Measurements from ENCODE around the gene NKAPD1.
"Not testable (repeated sequence)": the region's sequence is repeated elsewhere in the genome, so short reads cannot be mapped to it uniquely, and the experiment has no call there.

Gene NKAPD1, protein sequence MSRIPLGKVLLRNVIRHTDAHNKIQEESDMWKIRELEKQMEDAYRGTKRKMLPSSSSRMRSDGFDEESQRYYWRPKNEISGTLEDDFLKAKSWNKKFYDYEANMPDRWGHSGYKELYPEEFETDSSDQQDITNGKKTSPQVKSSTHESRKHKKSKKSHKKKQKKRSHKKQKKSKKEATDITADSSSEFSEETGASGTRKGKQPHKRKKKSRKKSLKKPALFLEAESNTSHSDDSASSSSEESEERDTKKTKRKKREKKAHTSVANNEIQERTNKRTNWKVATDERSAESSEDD

DNA sequence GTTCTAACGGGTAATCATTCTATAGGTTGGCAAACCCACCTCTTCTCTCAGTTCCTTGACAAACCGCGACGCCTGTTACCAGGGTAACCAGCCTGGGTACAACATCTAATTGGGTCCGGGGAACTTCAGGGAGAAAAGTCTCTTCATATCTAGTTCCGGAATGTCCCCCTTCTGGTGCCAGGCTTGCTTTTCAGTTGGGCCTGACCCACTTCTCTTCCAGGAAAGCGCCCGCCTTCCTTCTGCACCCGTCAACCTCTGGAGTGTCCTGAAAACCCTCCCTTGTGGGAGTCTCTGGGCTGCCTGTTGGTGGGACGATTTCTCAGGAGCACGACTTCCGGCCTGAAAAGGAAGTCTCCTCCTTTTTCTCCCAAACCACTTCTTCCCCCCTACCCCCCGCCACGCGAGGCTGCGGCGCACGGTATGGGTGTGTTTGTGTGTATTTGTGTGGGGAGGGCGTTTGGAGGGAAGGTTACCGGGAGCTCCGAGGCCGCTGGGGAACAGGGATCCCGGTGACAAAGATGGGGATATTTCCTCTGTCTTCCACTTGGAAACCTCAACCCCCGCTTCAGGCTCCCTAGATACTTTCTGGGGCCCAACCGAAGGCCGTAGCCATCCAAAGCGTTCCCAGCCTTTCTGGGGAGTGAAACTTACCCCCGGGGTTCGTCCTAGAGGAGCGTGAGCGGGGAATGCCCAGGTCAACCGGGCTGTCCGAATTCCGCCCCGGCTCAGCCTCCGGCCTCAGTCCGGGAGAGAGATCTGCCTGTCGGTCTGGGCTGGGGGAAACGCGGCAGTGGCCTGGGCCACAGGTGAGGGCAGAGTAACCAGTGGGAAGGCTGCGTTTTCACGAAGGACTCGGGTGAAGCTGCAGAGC is at the start of gene NKAPD1, which contains the start of gene PIH1D2:
NKAPD1 (plus strand) TSS at position 359 of the 871 bp plus-strand sequence. CDS start 1,276 bp downstream, outside the sequence.
PIH1D2 (minus strand) TSS at position 77 of the 871 bp plus-strand sequence. CDS start 843 bp downstream, outside the sequence.
- peak; percentile 86 for DNase-seq

DNA sequence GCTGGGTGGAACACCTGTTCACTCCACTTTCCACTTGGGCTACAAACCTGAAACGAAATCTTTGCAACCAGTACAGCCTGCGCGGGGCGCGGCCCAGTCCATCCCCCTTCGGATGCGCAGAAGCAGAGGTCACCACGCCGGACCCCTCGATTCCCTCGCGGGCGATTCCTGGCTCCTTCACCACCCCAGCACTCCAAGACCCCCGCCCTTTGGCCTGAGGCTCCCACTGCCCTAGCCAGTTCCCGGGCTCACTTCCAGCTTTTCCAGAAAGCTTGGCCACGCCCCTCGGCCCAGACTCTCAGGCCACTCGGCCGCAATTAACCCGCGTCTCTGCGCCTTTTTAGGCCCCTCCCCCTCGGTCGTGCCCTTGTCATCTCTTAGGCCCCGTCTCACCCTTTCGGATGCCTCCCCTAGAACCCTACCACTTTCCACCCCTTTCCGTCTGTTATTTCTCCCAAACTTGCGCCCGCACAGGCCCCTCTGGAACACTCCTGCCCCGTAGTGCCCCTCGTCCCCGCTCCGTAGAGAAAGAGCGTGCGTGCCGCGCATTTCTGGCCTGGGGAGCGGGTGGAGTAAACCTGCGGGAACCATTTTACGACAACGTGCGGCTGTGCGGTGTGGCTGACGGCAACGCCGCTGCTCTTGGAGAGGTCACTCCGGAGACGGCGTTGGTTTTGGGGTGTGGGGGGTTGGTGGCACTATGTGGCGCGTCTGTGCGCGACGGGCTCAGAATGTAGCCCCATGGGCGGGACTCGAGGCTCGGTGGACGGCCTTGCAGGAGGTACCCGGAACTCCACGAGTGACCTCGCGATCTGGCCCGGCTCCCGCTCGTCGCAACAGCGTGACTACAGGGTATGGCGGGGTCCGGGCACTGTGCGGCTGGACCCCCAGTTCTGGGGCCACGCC is 49.1 kb upstream of the NKAPD1 start, which contains the start of gene DLAT:
DLAT (plus strand) TSS at position 636 of the 906 bp plus-strand sequence; CDS start at position 701, 65 bp downstream.
- DNase-seq: peak; percentile 67

- DNase-seq: no peak
These were observed 48.4 kb upstream of the NKAPD1 start for GRCh38 chr11:112025707-112026106.

DNA sequence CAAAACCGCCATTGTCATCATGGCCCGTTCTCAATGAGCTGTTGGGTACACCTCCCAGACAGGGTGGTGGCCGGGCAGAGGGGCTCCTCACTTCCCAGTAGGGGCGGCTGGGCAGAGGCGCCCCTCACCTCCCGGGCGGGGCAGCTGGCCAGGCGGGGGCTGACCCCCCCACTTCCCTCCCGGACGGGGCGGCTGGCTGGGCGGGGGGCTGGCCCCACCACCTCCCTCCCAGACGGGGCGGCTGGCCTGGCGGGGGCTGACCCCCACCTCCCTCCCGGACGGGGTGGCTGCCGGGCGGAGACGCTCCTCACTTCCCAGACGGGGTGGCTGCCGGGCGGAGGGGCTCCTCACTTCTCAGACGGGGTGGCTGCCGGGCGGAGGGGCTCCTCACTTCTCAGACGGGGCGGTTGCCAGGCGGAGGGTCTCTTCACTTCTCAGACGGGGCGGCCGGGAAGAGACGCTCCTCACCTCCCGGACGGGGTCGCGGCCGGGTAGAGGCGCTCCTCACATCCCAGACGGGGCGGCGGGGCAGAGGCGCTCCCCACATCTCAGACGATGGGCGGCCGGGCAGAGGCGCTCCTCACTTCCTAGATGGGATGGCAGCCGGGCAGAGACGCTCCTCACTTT is 47.2 kb upstream of the NKAPD1 start:
- not testable (repeated sequence) for DNase-seq

- DNase-seq: no peak
These were observed 44.6 kb upstream of the NKAPD1 start for GRCh38 chr11:112029460-112029859.

GRCh38 chr11:112033902-112034301 is 40.2 kb upstream of the NKAPD1 start:
- no peak for DNase-seq

GRCh38 chr11:112037527-112037926 is 36.6 kb upstream of the NKAPD1 start:
- DNase-seq: no peak

DNA sequence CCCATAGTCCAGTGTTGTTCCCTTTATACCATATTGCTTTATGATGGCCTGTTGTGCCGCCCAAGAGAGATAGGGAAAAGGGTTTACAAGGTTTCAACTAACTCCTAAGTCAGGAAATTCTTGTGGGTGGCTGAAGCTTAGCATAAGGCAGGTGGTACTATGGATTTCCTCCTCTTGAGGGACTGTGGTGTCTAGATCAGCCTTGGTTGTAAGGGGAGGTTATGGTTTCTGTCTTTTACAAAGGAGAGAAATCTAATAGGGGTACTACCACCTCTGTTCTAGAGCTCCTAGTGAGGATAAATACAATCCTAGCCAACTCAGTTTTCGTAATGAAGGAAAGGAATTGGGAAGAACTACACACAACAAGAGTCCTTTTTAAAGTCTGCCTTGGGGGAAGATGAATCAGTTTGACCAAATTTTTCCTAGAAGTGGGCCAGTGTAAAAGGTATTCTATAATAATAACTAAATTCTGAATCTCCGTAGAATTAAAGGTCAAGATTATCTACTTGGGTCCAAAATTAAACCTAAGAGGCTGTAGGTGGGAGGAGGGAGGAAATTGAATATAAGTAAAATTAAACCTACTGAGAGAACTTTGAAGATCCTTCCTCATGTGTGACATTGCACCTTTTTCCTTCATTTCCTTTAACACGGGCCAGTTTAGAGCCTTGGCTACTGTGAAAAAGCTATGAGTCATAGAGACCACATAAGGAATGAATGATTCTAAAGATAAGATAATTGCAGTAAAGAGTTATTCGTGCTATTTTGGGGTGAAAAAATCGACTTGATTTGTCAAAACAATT is 31.7 kb upstream of the NKAPD1 start:
- no peak for DNase-seq

DNA sequence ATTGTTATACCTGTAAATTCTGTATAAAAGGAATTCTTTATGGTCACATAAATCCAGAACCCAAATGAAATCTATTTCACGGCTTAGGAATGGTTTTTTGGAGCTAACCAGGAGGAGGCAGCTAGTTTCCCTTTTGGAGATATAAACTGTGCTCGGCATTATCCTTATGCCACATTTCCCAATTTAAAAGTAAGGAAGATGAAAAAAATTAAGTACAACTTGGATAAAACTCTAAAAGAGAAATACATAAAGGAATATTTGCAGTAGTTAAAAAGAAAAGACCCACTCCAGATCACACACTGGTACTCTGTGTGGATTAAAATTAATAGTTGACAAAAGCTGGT is 31.2 kb upstream of the NKAPD1 start:
- no peak for DNase-seq

DNA sequence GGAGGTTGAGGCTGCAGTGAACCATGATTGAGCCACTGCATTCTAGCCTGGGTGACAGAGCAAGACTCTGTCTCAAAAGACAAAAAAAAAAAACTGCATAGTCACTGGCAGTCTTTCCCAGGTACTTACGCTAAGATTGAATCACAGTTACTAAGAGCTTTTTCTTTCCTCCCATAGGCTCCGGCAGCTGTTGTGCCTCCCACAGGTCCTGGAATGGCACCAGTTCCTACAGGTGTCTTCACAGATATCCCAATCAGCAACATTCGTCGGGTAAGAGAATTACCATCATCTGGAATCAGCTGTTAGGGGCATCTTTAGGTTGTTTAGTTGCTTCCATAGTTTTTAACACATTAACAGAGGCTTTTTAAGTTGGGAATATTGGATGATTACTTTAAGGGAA is 29.1 kb upstream of the NKAPD1 start:
- no peak for DNase-seq

DNA sequence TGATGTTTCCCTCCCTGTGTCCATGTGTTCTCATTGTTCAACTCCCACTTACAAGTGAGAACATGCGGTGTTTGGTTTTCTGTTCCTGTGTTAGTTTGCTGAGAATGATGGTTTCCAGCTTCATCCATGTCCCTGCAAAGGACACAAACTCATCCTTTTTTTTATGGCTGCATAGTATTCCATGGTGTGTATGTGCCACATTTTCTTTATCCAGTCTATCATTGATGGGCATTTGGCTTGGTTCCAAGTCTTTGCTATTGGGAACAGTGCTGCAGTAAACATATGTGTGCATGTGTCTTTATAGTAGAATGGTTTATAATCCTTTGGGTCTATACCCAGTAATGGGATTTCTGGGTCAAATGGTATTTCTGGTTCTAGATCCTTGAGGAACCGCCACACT is 27.5 kb upstream of the NKAPD1 start:
- not testable (repeated sequence) for DNase-seq

GRCh38 chr11:112048256-112048655 is 25.8 kb upstream of the NKAPD1 start:
- DNase-seq: not testable (repeated sequence)

GRCh38 chr11:112049777-112050176 is 24.3 kb upstream of the NKAPD1 start:
- no peak for DNase-seq

DNA sequence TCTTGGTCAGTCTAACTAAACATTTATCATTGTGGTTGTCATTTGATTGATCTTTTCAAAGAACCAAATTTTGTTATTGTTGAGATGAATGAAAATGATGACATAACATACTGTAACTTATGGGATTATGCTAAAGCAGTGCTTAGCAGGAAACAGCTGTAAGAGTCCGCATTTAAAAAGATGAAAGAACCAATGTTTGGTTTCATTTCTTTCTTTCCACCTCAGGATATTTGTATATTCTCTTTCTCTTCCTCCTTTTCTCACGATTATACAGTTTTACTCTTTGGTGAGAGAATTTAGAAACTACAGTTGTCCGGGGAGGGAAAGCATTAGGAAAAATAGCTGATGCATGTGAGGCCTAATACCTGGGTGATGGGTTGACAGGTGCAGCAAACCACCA is 23.4 kb upstream of the NKAPD1 start:
- DNase-seq: no peak

DNA sequence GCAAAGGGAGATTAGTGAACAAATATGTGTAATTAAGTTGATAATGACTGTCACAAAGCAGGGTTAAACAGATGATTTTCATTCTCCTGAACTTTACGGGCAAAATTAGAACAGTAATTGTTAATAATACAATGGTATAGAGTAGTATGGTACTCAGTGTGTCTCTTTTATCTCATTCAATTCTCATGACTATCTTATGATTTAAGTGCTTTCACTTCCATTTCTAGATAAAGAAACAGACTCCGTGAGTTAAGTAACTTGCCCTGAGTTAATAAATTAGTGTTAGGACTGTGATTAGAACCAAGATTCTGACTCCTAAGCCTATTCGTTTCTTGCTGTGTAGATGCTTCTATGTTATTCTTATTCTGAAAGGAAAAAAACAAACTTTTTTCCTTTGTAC is 22.3 kb upstream of the NKAPD1 start:
- no peak for DNase-seq

GRCh38 chr11:112057170-112057569 is 16.9 kb upstream of the NKAPD1 start:
- no peak for DNase-seq

DNA sequence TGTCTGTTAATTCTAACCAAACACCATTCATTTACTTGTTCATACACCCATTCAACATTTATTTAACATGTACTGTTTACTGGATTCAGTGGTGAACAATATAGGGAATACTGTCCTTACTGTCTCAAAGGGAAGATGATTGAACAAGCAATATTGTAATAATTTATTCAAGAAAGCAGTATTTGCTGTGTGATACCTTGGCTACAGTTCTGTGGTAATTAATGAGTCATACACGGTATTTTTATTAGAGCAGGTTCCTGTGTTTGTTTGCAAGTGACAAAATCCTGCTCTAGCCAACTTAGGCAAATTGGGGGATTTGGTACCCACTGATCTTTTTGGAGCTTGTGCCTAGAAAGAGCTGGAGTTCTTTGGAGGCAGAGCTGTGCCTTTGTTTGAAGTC is 16.0 kb upstream of the NKAPD1 start:
- DNase-seq: no peak

DNA sequence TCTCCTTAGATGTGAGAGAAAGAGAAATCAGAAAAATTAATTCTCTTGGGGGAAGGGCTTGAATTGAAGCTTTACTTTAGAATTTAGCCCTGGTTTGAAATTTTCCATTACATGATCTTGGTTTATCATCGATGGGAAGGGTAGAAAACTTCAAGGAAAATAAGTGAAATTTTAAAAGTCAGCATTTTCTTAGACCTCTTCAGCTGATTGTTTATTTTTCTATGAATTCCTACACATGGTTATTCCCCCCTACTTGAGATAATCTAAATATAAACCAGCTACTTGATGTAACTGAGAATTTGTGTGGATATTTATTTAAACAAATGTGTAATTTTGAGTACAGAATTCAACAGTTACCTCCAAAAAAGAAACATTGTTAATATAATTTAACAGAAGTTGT is 11.2 kb upstream of the NKAPD1 start:
- no peak for DNase-seq

DNA sequence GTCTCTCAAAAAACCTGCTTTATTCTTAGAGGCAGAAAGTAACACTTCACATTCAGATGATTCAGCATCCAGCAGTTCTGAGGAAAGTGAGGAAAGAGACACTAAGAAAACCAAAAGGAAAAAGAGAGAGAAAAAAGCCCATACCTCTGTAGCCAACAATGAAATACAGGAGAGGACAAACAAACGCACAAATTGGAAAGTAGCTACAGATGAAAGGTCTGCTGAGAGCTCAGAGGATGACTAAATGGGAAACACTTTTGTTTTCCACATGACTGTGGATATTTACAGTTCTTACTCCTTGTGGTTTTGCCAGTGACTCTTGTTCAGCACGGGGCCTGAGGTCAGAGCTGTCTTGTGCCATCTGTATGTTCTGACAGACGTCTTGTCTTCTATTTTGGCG is 8.6 kb downstream of the NKAPD1 start:
- DNase-seq: no peak

- no peak for DNase-seq
These were observed 11.8 kb downstream of the NKAPD1 start for GRCh38 chr11:112085822-112086421.

Measured in NCI-H1436 (cell line).